H1 (cell line): ENCODE results near the gene EXT2. TPM values are rescaled to one million over a fixed set of nuclear protein-coding genes. Genes with fewer than 3 reads are reported as not detected.

Experiments used
- CTCF ChIA-PET: fragments of 300-600 bp; sonication (Branson Sonifier 250); formaldehyde crosslinking; loops from one replicate; lab custom pipeline; 2021; ENCODE audit not compliant: partially characterized antibody; lab: Charles Lee
- POLR2A ChIA-PET: fragments of 300-600 bp; sonication (Branson Sonifier 250); formaldehyde crosslinking; loops from one replicate; lab custom pipeline; 2021; ENCODE audit warnings: inconsistent platforms; ENCODE audit not compliant: partially characterized antibody; lab: Charles Lee
- DNase-seq, 2 experiments: peaks; one replicate each; pipeline versions ENCODE4 v3.0.0 to v3.0.0-alpha.2; 2010 to 2022; ENCODE audit warnings: low spot score in 2 of 2, low read depth in 1 of 2, mixed read lengths in 1 of 2
- FAIRE-seq: peaks from 2 replicates; lab custom pipeline; 2011; peaks lifted over from hg19 to GRCh38; lab: Jason Lieb, UNC
- H2AFZ ChIP-seq: 2 replicates; pipeline ENCODE4 v1.8.1; 2012; ENCODE audit warnings: low read length, inconsistent platforms
- H2AK5ac ChIP-seq: 2 replicates; pipeline ENCODE4 v1.6.1; 2013; ENCODE audit warnings: low read depth, low read length
- H2BK120ac ChIP-seq: replicated peaks from 2 replicates; pipeline ENCODE3; 2013; ENCODE audit warnings: low read depth, low read length, inconsistent platforms
- H2BK12ac ChIP-seq: 2 replicates; pipeline ENCODE4 v1.6.1; 2013; ENCODE audit warnings: low read depth, low read length
- H2BK15ac ChIP-seq: 2 replicates; pipeline ENCODE4 v1.6.1; 2013; ENCODE audit warnings: low read length
- H2BK20ac ChIP-seq: 2 replicates; pipeline ENCODE4 v1.6.1; 2013; ENCODE audit warnings: low read length
- H2BK5ac ChIP-seq: 2 replicates; pipeline ENCODE4 v1.6.1; 2013; ENCODE audit warnings: low read depth, low read length
- H3K14ac ChIP-seq: 2 replicates; pipeline ENCODE4 v1.6.1; 2013; ENCODE audit warnings: inconsistent platforms; ENCODE audit not compliant: insufficient read length
- H3K18ac ChIP-seq: 2 replicates; pipeline ENCODE4 v1.6.1; 2013; ENCODE audit warnings: low read length; ENCODE audit errors: extremely low read depth
- H3K23ac ChIP-seq: 2 replicates; pipeline ENCODE4 v1.6.1; 2013; ENCODE audit warnings: inconsistent platforms; ENCODE audit not compliant: insufficient read length
- H3K23me2 ChIP-seq: 2 replicates; pipeline ENCODE4 v1.6.1; 2013; ENCODE audit warnings: low read depth, low read length
- H3K27ac ChIP-seq: 2 replicates; pipeline ENCODE4 v1.6.1; 2011; ENCODE audit warnings: low read depth, low read length, inconsistent platforms
- H3K27me3 ChIP-seq, 4 experiments: replicated peaks in 1 of 4; 1 replicate in 1 of 4; 2 replicates in 3 of 4; pipeline versions ENCODE4 v1.6.1 to v1.8.1; 2011 to 2013; ENCODE audit warnings: low read length in 3 of 4, mild to moderate bottlenecking in 3 of 4, inconsistent platforms in 2 of 4, mixed read lengths in 2 of 4, moderate library complexity in 1 of 4; ENCODE audit not compliant: control insufficient read depth in 3 of 4, insufficient read depth in 3 of 4; ENCODE audit errors: extremely low read depth in 1 of 4
- H3K36me3 ChIP-seq, 4 experiments: 2 replicates each; pipeline versions ENCODE4 v1.6.1 to v1.8.1; 2011 to 2013; ENCODE audit warnings: mild to moderate bottlenecking in 4 of 4, low read length in 3 of 4, moderate library complexity in 2 of 4, control low read depth in 1 of 4, inconsistent platforms in 1 of 4; ENCODE audit not compliant: insufficient read depth in 4 of 4, control insufficient read depth in 2 of 4
- H3K4ac ChIP-seq: replicated peaks from 2 replicates; pipeline ENCODE3; 2013; ENCODE audit warnings: low read length, low read depth, mixed read lengths, inconsistent platforms; ENCODE audit not compliant: insufficient read length
- H3K4me1 ChIP-seq, 4 experiments: replicated peaks in 1 of 4; 1 replicate in 1 of 4; 2 replicates in 3 of 4; pipeline versions ENCODE4 v1.6.1 to v1.8.1; 2011 to 2013; ENCODE audit warnings: low read length in 3 of 4, inconsistent platforms in 2 of 4, mixed read lengths in 1 of 4; ENCODE audit not compliant: insufficient read depth in 4 of 4, control insufficient read depth in 3 of 4
- H3K4me2 ChIP-seq, 2 experiments: 2 replicates each; pipeline versions ENCODE4 v1.6.1 to v1.8.1; 2011 to 2013; ENCODE audit warnings: low read depth in 2 of 2, low read length in 2 of 2, control low read depth in 1 of 2, inconsistent platforms in 1 of 2, mild to moderate bottlenecking in 1 of 2; ENCODE audit not compliant: insufficient read depth in 1 of 2
- H3K4me3 ChIP-seq, 4 experiments: fragments of 200-600, 300-600 bp in 1 of 4; sonication (generic), shearing (Covaris generic), sonication (Bioruptor Twin) in 1 of 4; 2 replicates each; pipeline versions ENCODE4 v1.5.1 to v1.8.1; 2011 to 2016; ENCODE audit warnings: low read length in 4 of 4, low read depth in 3 of 4, control low read depth in 2 of 4, inconsistent platforms in 2 of 4, mild to moderate bottlenecking in 2 of 4, mixed read lengths in 1 of 4, moderate library complexity in 1 of 4; ENCODE audit not compliant: insufficient read depth in 2 of 4; ENCODE audit errors: extremely low read depth in 1 of 4
- H3K56ac ChIP-seq: replicated peaks from 2 replicates; pipeline ENCODE3; 2013; ENCODE audit warnings: low read depth, mild to moderate bottlenecking, mixed read lengths, low read length, inconsistent platforms; ENCODE audit not compliant: insufficient read length
- H3K79me1 ChIP-seq: 2 replicates; pipeline ENCODE4 v1.6.1; 2013; ENCODE audit warnings: low read depth, low read length, control low read depth
- H3K79me2 ChIP-seq, 2 experiments: 2 replicates each; pipeline versions ENCODE4 v1.6.1 to v1.8.1; 2012 to 2013; ENCODE audit warnings: low read length in 2 of 2, mild to moderate bottlenecking in 2 of 2, inconsistent platforms in 1 of 2; ENCODE audit not compliant: insufficient read depth in 2 of 2, control insufficient read depth in 1 of 2
- H3K9ac ChIP-seq, 4 experiments: replicated peaks in 1 of 4; 1 replicate in 1 of 4; 2 replicates in 3 of 4; pipeline versions ENCODE4 v1.6.1 to v1.8.1; 2011 to 2013; ENCODE audit warnings: low read depth in 3 of 4, low read length in 3 of 4, control low read depth in 2 of 4, mild to moderate bottlenecking in 2 of 4, moderate library complexity in 2 of 4, inconsistent platforms in 1 of 4; ENCODE audit errors: extremely low read depth in 1 of 4
- H3K9me3 ChIP-seq, 2 experiments: 2 replicates each; pipeline versions ENCODE4 v1.6.1 to v1.8.1; 2012 to 2013; ENCODE audit warnings: mild to moderate bottlenecking in 2 of 2, moderate library complexity in 2 of 2, control low read depth in 1 of 2, inconsistent platforms in 1 of 2, low read depth in 1 of 2, low read length in 1 of 2, mixed read lengths in 1 of 2; ENCODE audit not compliant: insufficient read depth in 2 of 2
- H4K20me1 ChIP-seq, 2 experiments: replicated peaks in 1 of 2; 2 replicates each; pipeline versions ENCODE3 to v1.8.1; 2011 to 2013; ENCODE audit warnings: inconsistent platforms in 2 of 2, low read length in 2 of 2, mild to moderate bottlenecking in 1 of 2; ENCODE audit not compliant: insufficient read depth in 2 of 2, control insufficient read depth in 1 of 2
- H4K5ac ChIP-seq: 2 replicates; pipeline ENCODE4 v1.6.1; 2013; ENCODE audit warnings: low read length, low read depth, mixed read lengths, inconsistent platforms; ENCODE audit not compliant: insufficient read length
- H4K8ac ChIP-seq: 2 replicates; pipeline ENCODE4 v1.8.0; 2013; ENCODE audit warnings: mild to moderate bottlenecking, moderate library complexity, low read length, inconsistent platforms; ENCODE audit not compliant: insufficient read depth; ENCODE audit errors: extremely low read depth
- H4K91ac ChIP-seq: replicated peaks from 2 replicates; pipeline ENCODE3; 2013; ENCODE audit warnings: low read length, mixed read lengths, inconsistent platforms; ENCODE audit not compliant: insufficient read length
- CREB1 ChIP-seq: IDR thresholded peaks from 2 replicates; pipeline ENCODE4 v1.6.1; 2012; ENCODE audit warnings: inconsistent platforms
- GABPA ChIP-seq: IDR thresholded peaks from 2 replicates; pipeline ENCODE4 v1.6.1; 2011; ENCODE audit warnings: mild to moderate bottlenecking, low read length, moderate library complexity, borderline replicate concordance; ENCODE audit not compliant: insufficient read depth
- GTF2F1 ChIP-seq: IDR thresholded peaks from 2 replicates; pipeline ENCODE4 v1.6.1; 2012; ENCODE audit warnings: low read depth, low read length, improper control_type of control experiment, borderline replicate concordance
- JUN ChIP-seq: IDR thresholded peaks from 2 replicates; pipeline ENCODE4 v1.6.1; 2011; ENCODE audit warnings: low read depth, mild to moderate bottlenecking, improper control_type of control experiment, low read length
- POLR2AphosphoS5 ChIP-seq: IDR thresholded peaks from 2 replicates; pipeline ENCODE4 v1.6.1; 2011; ENCODE audit warnings: low read depth, low read length
- POU5F1 ChIP-seq: IDR thresholded peaks from 2 replicates; pipeline ENCODE4 v1.6.1; 2011; ENCODE audit warnings: low read depth, mild to moderate bottlenecking, low read length, moderate library complexity
- RXRA ChIP-seq: IDR thresholded peaks from 2 replicates; pipeline ENCODE4 v1.6.1; 2011; ENCODE audit warnings: low read depth, mild to moderate bottlenecking, low read length, moderate library complexity; ENCODE audit not compliant: insufficient read depth
- SIRT6 ChIP-seq: IDR thresholded peaks from one replicate; pipeline ENCODE4 v1.7.1; 2012; ENCODE audit warnings: low read length, inconsistent platforms
- SP1 ChIP-seq: IDR thresholded peaks from 2 replicates; pipeline ENCODE4 v1.6.1; 2011; ENCODE audit warnings: low read depth, low read length
- SUZ12 ChIP-seq: fragments of 200-600 bp; sonication (generic); IDR thresholded peaks from 2 replicates; pipeline ENCODE4 v1.6.1; 2012; ENCODE audit warnings: mild to moderate bottlenecking, inconsistent platforms, low read length, moderate library complexity, mixed read lengths
- WGBS, 2 experiments: shearing (Covaris generic) in 1 of 2; methylation state at CpG; one replicate each; pipeline versions ENCODE4 v1.1.6 to v1.1.7; 2013 to 2015; ENCODE audit warnings: low lambda C conversion rate in 2 of 2, mixed read lengths in 2 of 2, inconsistent platforms in 1 of 2, low coverage in 1 of 2, missing lambda C conversion rate in 1 of 2; ENCODE audit not compliant: insufficient replicate concordance in 2 of 2, insufficient coverage in 1 of 2, insufficient read length in 1 of 2; ENCODE audit errors: extremely low coverage in 1 of 2, missing lambda C conversion rate in 1 of 2; 5-methylcytosine and 5-hydroxymethylcytosine counted together
- polyA plus RNA-seq, 7 experiments: library from polyadenylated mRNA; depleted of rRNA in 3 of 7; stranded (reverse) in 5 of 7; unstranded in 2 of 7; fragments of >200 nt in 5 of 7; fragments of 200-250 nt in 2 of 7; gene quantifications; 1 replicate in 5 of 7; 2 replicates in 1 of 7; 4 replicates in 1 of 7; pipeline versions ENCODE4 v1.2.1 to v1.2.3, GENCODE V29; 2011 to 2013; ENCODE audit warnings: missing spikeins in 2 of 7, mixed read lengths in 2 of 7
- total RNA-seq: library from RNA; stranded (reverse); fragmentation: NEBNext Ultra II Directional; extraction: Animal tissue kit (Norgen Biotek cat#: 25700); gene quantifications from 2 replicates; pipeline ENCODE4 v1.2.1, GENCODE V29; 2021
- TF ChIP-seq, protein P1 (sequence below): IDR thresholded peaks from 2 replicates; pipeline ENCODE4 v1.6.1; 2012; ENCODE audit warnings: inconsistent platforms

EXT2 gene
- total and polyA plus RNA-seq, 2 of the 8 experiments (the other 6 are each of a cell fraction or from before 2014, with no cell fraction given): 29.8 to 42.8 TPM

- no peak overlapping the region for H4K91ac ChIP-seq
- FAIRE-seq (no peak), DNase-seq (no peak)
- H3K27ac ChIP-seq: no peak overlapping the region
- H3K14ac ChIP-seq: no peak overlapping the region
- no peak overlapping the region for H3K56ac ChIP-seq
- H2BK15ac ChIP-seq: no peak overlapping the region
- H2AK5ac ChIP-seq: no peak overlapping the region
- no peak overlapping the region for H3K23ac ChIP-seq
- H2BK120ac ChIP-seq: no peak overlapping the region
- 81% methylated on average over 3 of the region's 3 CpGs; no CpG with 5 or more reads in 1 of the 2 experiments for WGBS, 2 experiments
- POLR2A ChIA-PET: no interaction called here
- H3K4ac ChIP-seq: no peak overlapping the region
- H3K36me3 ChIP-seq: no peaks in the 10 kb centered on the region
- no peak overlapping the region for H2AFZ ChIP-seq
- H2BK20ac ChIP-seq: no peak overlapping the region
- no peaks in the 10 kb centered on the region; the same call in 1 of the 2 replicates for H3K79me1 ChIP-seq
- no peaks in the 10 kb centered on the region for H3K23me2 ChIP-seq
- no peaks in the 10 kb centered on the region for H3K79me2 ChIP-seq
- CTCF ChIA-PET: interaction anchor here (0.6 to 1.9 kb wide), 5 partner anchors 10 to 161 kb away, joined by 3 to 5 read pairs (median 3); no protein-coding TSS in a partner anchor
- no peak overlapping the region for H2BK12ac ChIP-seq
- no peak overlapping the region for H3K18ac ChIP-seq
- no peaks in the 10 kb centered on the region for H4K20me1 ChIP-seq
- H4K8ac ChIP-seq: no peak overlapping the region
- no peak overlapping the region for H3K4me3 ChIP-seq
- no peaks in the 10 kb centered on the region for H3K27me3 ChIP-seq
- no peak overlapping the region for H2BK5ac ChIP-seq
- H3K4me2 ChIP-seq: no peak overlapping the region
- H3K9me3 ChIP-seq: no peaks in the 10 kb centered on the region
- no peak overlapping the region for H4K5ac ChIP-seq
- no peak overlapping the region for H3K9ac ChIP-seq
- H3K4me1 ChIP-seq: no peaks in the 10 kb centered on the region
- TF ChIP-seq GTF2F1 (no peak), GABPA (no peak), POU5F1 (no peak), SP1 (no peak), SUZ12 (no peak), JUN (no peak), RXRA (no peak), POLR2AphosphoS5 (no peak), CREB1 (no peak), SIRT6 (no peak)
- TF ChIP-seq, protein P1, sequence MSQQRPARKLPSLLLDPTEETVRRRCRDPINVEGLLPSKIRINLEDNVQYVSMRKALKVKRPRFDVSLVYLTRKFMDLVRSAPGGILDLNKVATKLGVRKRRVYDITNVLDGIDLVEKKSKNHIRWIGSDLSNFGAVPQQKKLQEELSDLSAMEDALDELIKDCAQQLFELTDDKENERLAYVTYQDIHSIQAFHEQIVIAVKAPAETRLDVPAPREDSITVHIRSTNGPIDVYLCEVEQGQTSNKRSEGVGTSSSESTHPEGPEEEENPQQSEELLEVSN: no peak
Observed at GRCh38 chr11:44049832-44050231, 45.6 kb upstream of the EXT2 start.
